ENCODE data around the gene HSH2D.
"Not testable (repeated sequence)": the region's sequence is repeated elsewhere in the genome, so short reads cannot be mapped to it uniquely, and the experiment has no call there.

Gene HSH2D

GRCh38 chr19:16119075-16119857 lies 24.2 kb upstream of the HSH2D start:
- not testable (repeated sequence) for DNase-seq (ENCODE audit: low read depth in 2 of 3, low spot score in 2 of 3)

- DNase-seq (ENCODE audit: low read depth in 2 of 3, low spot score in 2 of 3), result no peak
Measured at GRCh38 chr19:16121141-16121540, 22.3 kb upstream of the HSH2D start.

GRCh38 chr19:16121967-16122366 lies 21.5 kb upstream of the HSH2D start:
- DNase-seq (ENCODE audit: low read depth in 2 of 3, low spot score in 2 of 3), result no peak

GRCh38 chr19:16124953-16125352 lies 18.5 kb upstream of the HSH2D start:
- DNase-seq (ENCODE audit: low read depth in 2 of 3, low spot score in 2 of 3), result no peak

- no peak for DNase-seq (ENCODE audit: low read depth in 2 of 3, low spot score in 2 of 3)
Measured at GRCh38 chr19:16125737-16126495, 17.6 kb upstream of the HSH2D start.

- no peak for DNase-seq (ENCODE audit: low read depth in 2 of 3, low spot score in 2 of 3)
Measured at GRCh38 chr19:16127080-16127479, 16.4 kb upstream of the HSH2D start.

- DNase-seq (ENCODE audit: low read depth in 2 of 3, low spot score in 2 of 3), result no peak
Measured at GRCh38 chr19:16127776-16128371, 15.6 kb upstream of the HSH2D start.

GRCh38 chr19:16131648-16132047 lies 11.8 kb upstream of the HSH2D start:
- DNase-seq (ENCODE audit: low read depth in 2 of 3, low spot score in 2 of 3), result no peak

- no peak for DNase-seq (ENCODE audit: low read depth in 2 of 3, low spot score in 2 of 3)
Measured at GRCh38 chr19:16133818-16134217, 9.7 kb upstream of the HSH2D start.

- no peak for DNase-seq (ENCODE audit: low read depth in 2 of 3, low spot score in 2 of 3)
Measured at GRCh38 chr19:16134510-16134909, 9.0 kb upstream of the HSH2D start.

GRCh38 chr19:16135430-16136127 lies 7.9 kb upstream of the HSH2D start:
- no peak for DNase-seq (ENCODE audit: low read depth in 2 of 3, low spot score in 2 of 3)

GRCh38 chr19:16136185-16136999 lies 7.1 kb upstream of the HSH2D start:
- no peak for DNase-seq (ENCODE audit: low read depth in 2 of 3, low spot score in 2 of 3)

- no peak for DNase-seq (ENCODE audit: low read depth in 2 of 3, low spot score in 2 of 3)
Measured at GRCh38 chr19:16139752-16140151, 3.7 kb upstream of the HSH2D start.

GRCh38 chr19:16141043-16141442 lies 2.4 kb upstream of the HSH2D start:
- no peak for DNase-seq (ENCODE audit: low read depth in 2 of 3, low spot score in 2 of 3)

- DNase-seq (ENCODE audit: low read depth in 2 of 3, low spot score in 2 of 3), result no peak
Measured at GRCh38 chr19:16142032-16142580, 1.4 kb upstream of the HSH2D start.

- DNase-seq (ENCODE audit: low read depth in 2 of 3, low spot score in 2 of 3), result no peak
Measured at GRCh38 chr19:16144216-16144581, 714 bp downstream of the HSH2D start.

GRCh38 chr19:16146112-16146511 lies 2.6 kb downstream of the HSH2D start:
- DNase-seq (ENCODE audit: low read depth in 2 of 3, low spot score in 2 of 3), result no peak

- DNase-seq (ENCODE audit: low read depth in 2 of 3, low spot score in 2 of 3), result no peak
Measured at GRCh38 chr19:16148443-16149229, 5.2 kb downstream of the HSH2D start.

GRCh38 chr19:16153582-16154336 lies 10.3 kb downstream of the HSH2D start:
- DNase-seq (ENCODE audit: low read depth in 2 of 3, low spot score in 2 of 3), result no peak
